Endothelial cell (in vitro differentiated cells): ENCODE results near the gene NWD2. TPM values are rescaled to one million over a fixed set of nuclear protein-coding genes. Genes with fewer than 3 reads are reported as not detected.

Experiments used
- DNase-seq: peaks from one replicate; pipeline ENCODE4 v3.0.0; 2021; ENCODE audit warnings: low spot score
- H3K27ac Mint-ChIP-seq: one replicate; pipeline ENCODE4 v1.8.0; 2021; ENCODE audit warnings: mixed read lengths, inconsistent platforms; ENCODE audit not compliant: unreplicated experiment
- H3K27me3 Mint-ChIP-seq: one replicate; pipeline ENCODE4 v1.8.0; 2021; ENCODE audit warnings: mild to moderate bottlenecking, moderate library complexity, mixed read lengths, inconsistent platforms; ENCODE audit not compliant: unreplicated experiment
- H3K36me3 Mint-ChIP-seq: one replicate; pipeline ENCODE4 v1.8.0; 2021; ENCODE audit warnings: mild to moderate bottlenecking, low read depth, mixed read lengths, inconsistent platforms; ENCODE audit not compliant: unreplicated experiment
- H3K4me1 Mint-ChIP-seq: one replicate; pipeline ENCODE4 v1.8.0; 2021; ENCODE audit warnings: mild to moderate bottlenecking, mixed read lengths, inconsistent platforms; ENCODE audit not compliant: unreplicated experiment
- H3K4me3 Mint-ChIP-seq: one replicate; pipeline ENCODE4 v1.8.0; 2021; ENCODE audit warnings: mild to moderate bottlenecking, mixed read lengths, inconsistent platforms; ENCODE audit not compliant: unreplicated experiment
- H3K9me3 Mint-ChIP-seq: one replicate; pipeline ENCODE4 v1.8.0; 2021; ENCODE audit warnings: mixed read lengths, inconsistent platforms; ENCODE audit not compliant: unreplicated experiment
- CTCF ChIP-seq: fragments of 200-600 bp; sonication (generic); IDR thresholded peaks from one replicate; pipeline ENCODE4 v1.5.0; 2021; ENCODE audit warnings: antibody characterized with exemption; ENCODE audit not compliant: unreplicated experiment
- total RNA-seq: library from RNA; stranded (reverse); fragmentation: NEBNext Ultra II Directional; extraction: Animal tissue kit (Norgen Biotek cat#: 25700); gene quantifications from one replicate; pipeline ENCODE4 v1.2.1, GENCODE V29; 2021; ENCODE audit not compliant: unreplicated experiment

Gene NWD2
- total RNA-seq, 1 donor from 2014 or later: not detected

- DNase-seq: no peak
- peaks cover 2% of the 10 kb centered on the region for H3K27me3 Mint-ChIP-seq
- TF ChIP-seq CTCF: no peak
- no peaks in the 10 kb centered on the region for H3K9me3 Mint-ChIP-seq
- H3K36me3 Mint-ChIP-seq: no peaks in the 10 kb centered on the region
- no peak overlapping the region for H3K4me3 Mint-ChIP-seq
- H3K27ac Mint-ChIP-seq: no peak overlapping the region
- peaks cover 3% of the 10 kb centered on the region for H3K4me1 Mint-ChIP-seq
Measured at GRCh38 chr4:37441231-37442061, 196.9 kb downstream of the NWD2 start.

DNA sequence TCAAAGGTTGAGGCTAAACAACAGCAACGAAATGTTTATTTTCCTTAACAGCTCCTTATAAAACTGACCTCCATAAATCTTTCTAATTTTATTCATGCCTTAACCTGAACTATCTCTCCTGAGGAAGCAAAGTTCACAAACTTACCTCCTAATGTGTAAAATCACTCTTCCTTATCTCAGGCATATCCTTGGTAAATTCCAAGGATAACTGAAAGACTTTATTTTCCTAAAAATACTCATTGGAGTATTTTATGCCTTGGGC, 197.4 kb downstream of the NWD2 start:
- Mint-ChIP-seq H3K27ac (no peak overlapping the region), H3K4me1 (peaks cover 3% of the 10 kb centered on the region), H3K4me3 (no peak overlapping the region), H3K9me3 (no peaks in the 10 kb centered on the region), H3K36me3 (no peaks in the 10 kb centered on the region), H3K27me3 (peaks cover 2% of the 10 kb centered on the region)
- DNase-seq: no peak
- no peak for TF ChIP-seq CTCF

- Mint-ChIP-seq H3K27me3 (peaks cover 2% of the 10 kb centered on the region), H3K4me3 (no peak overlapping the region), H3K27ac (no peak overlapping the region), H3K36me3 (no peaks in the 10 kb centered on the region), H3K4me1 (peaks cover 3% of the 10 kb centered on the region), H3K9me3 (no peaks in the 10 kb centered on the region)
- DNase-seq: no peak
- TF ChIP-seq CTCF: no peak
Measured at GRCh38 chr4:37443137-37443536, 198.6 kb downstream of the NWD2 start.

DNA sequence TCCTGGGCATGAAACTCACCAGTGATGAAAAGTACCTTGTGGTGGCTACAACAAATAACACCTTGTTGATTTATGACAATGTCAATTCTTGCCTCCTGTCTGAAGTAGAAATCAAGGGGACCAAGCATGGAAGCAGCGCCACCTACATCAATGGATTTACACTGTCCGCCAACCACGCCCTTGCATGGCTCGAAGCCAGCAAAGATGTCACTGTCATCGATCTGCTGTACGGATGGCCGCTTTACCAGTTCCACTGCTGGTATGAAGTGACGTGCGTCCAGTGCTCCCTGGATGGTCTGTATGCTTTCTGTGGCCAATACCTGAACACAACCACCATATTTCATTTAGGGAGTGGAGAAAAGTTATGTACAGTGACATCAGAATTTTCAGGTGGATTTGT, 200.5 kb downstream of the NWD2 start:
- no peak for DNase-seq
- no peak overlapping the region for H3K27ac Mint-ChIP-seq
- no peak overlapping the region for H3K4me3 Mint-ChIP-seq
- no peak for TF ChIP-seq CTCF
- H3K36me3 Mint-ChIP-seq: no peaks in the 10 kb centered on the region
- H3K4me1 Mint-ChIP-seq: peaks cover 3% of the 10 kb centered on the region
- no peaks in the 10 kb centered on the region for H3K9me3 Mint-ChIP-seq
- H3K27me3 Mint-ChIP-seq: peaks cover 2% of the 10 kb centered on the region

- H3K4me1 Mint-ChIP-seq: peaks cover 3% of the 10 kb centered on the region
- no peak overlapping the region for H3K27ac Mint-ChIP-seq
- no peaks in the 10 kb centered on the region for H3K9me3 Mint-ChIP-seq
- TF ChIP-seq CTCF: no peak
- no peaks in the 10 kb centered on the region for H3K36me3 Mint-ChIP-seq
- no peaks in the 10 kb centered on the region for H3K27me3 Mint-ChIP-seq
- no peak overlapping the region for H3K4me3 Mint-ChIP-seq
- no peak for DNase-seq
Measured at GRCh38 chr4:37446016-37446415, 201.5 kb downstream of the NWD2 start.
